GM13976 (cell line): ENCODE data around the gene TGFBI.
A peak's percentile ranks its signal among the peaks of the same experiment; 100 is the strongest.

Source experiments
- DNase-seq: peaks from one replicate; pipeline ENCODE4 v3.0.0; 2012; ENCODE audit warnings: low spot score
- in situ Hi-C: fragments of 300-500 bp; cut with MboI; formaldehyde crosslinking; loops from one replicate; pipeline ENCODE4 v1.12.0; 2022; ENCODE audit warnings: low sequenced_read_pairs, mixed read lengths, inconsistent platforms; ENCODE audit not compliant: unreplicated experiment
- TF ChIP-seq, protein P1 (sequence below): IDR thresholded peaks from 2 replicates; pipeline ENCODE4 v1.5.1; 2012; ENCODE audit warnings: borderline replicate concordance, mild to moderate bottlenecking; ENCODE audit not compliant: insufficient read depth; ENCODE audit errors: extremely low read depth, missing control alignments, control extremely low read depth

TGFBI gene

GRCh38 chr5:136028782-136029742 is at the start of gene TGFBI:
TSS of gene TGFBI (plus strand) at chr5:136028988. CDS start at chr5:136029056, 68 bp downstream.
- DNase-seq = peak; percentile 46
- TF ChIP-seq, protein P1, sequence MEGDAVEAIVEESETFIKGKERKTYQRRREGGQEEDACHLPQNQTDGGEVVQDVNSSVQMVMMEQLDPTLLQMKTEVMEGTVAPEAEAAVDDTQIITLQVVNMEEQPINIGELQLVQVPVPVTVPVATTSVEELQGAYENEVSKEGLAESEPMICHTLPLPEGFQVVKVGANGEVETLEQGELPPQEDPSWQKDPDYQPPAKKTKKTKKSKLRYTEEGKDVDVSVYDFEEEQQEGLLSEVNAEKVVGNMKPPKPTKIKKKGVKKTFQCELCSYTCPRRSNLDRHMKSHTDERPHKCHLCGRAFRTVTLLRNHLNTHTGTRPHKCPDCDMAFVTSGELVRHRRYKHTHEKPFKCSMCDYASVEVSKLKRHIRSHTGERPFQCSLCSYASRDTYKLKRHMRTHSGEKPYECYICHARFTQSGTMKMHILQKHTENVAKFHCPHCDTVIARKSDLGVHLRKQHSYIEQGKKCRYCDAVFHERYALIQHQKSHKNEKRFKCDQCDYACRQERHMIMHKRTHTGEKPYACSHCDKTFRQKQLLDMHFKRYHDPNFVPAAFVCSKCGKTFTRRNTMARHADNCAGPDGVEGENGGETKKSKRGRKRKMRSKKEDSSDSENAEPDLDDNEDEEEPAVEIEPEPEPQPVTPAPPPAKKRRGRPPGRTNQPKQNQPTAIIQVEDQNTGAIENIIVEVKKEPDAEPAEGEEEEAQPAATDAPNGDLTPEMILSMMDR = no peak

DNA sequence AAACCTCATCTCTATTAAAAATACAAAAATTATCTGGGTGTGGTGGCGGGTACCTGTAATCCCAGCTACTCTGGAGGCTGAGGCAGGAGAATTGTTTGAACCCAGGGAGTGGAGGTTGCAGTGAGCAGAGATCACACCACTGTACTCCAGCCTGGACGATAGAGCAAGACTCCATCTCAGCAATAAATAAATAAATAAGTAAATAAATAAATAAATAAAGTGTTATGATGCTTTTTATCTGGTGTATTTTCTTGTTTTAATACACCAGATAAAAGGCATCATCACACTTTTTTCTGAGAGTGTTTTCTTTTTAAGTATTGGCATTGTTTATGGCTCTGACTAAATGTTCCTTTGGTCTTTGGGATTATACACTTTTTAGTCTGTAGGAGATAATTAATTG is 49.8 kb upstream of the TGFBI start:
- TF ChIP-seq, protein P1 = no peak
- in situ Hi-C loops = no loop called here
- no peak for DNase-seq

More at GRCh38 chr5:136028782-136029742, at the start of gene TGFBI:
- in situ Hi-C loops = no loop called here

DNA sequence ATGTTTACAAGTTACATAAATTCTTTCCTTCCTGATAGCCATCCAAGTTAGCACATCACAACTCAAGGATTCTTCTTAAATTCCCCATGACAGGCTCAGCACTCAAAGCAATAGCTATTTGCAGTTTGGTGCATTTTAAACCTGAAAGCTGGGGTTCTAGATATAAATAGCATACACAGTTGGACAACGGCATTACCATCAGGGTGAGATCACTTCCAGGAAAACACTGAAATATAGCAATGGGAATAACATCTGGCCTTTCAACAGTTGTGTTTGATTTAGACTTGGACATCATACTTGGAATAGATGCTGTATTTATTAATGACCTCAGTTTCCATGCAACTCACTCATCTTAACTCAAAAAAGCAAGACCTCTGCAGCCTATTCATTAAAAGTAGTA is 49.3 kb upstream of the TGFBI start:
- DNase-seq = no peak
- in situ Hi-C loops = no loop called here
- TF ChIP-seq, protein P1 = no peak

GRCh38 chr5:135980620-135981019 is 48.2 kb upstream of the TGFBI start:
- no peak for DNase-seq
- TF ChIP-seq, protein P1 = no peak
- in situ Hi-C loops = no loop called here

DNA sequence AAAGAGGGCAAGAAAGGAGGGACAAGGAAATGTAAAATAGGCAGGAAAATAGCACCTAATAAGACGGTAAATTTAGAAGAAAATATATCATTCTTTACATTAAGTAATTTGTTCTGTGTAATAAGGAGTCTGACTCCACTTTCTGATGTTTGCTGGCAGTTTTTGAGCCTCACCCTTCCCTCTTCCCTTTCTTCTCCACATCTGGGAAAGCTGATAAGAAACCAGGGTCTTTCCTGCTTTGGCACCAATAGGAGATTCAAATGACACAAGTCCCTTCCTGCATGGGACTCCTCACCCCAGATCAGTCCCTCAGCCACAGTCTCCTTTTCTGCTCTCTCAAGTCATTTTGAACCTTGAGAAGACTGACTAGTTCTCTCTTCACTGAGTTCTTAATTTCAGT is 42.8 kb upstream of the TGFBI start:
- TF ChIP-seq, protein P1 = no peak
- in situ Hi-C loops = no loop called here
- no peak for DNase-seq

DNA sequence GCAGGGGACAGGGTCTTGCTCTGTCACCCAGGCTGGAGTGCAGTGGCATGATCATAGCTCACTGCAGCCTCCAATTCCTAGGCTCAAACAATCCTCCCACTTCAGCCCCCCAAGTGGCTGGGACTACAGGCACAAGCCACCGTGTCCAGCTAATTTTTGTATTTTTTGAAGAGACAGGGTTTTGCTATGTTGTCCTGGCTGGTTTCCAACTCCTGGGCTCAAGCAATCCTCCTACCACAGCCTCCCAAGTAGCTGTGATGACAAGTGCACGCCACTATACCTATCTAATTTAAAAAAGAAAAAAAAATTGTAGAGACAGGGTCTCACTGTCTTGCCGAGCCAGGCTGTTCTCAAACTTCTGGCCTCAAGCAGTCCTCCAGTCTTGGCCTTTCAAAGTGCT is 42.4 kb upstream of the TGFBI start:
- in situ Hi-C loops = no loop called here
- DNase-seq = no peak
- TF ChIP-seq, protein P1 = no peak
